H1 (cell line): ENCODE measurements around the gene SLC9A3. TPM values are rescaled to one million over a fixed set of nuclear protein-coding genes. Genes with fewer than 3 reads are reported as not detected.

Experiments
- CTCF ChIA-PET: fragments of 300-600 bp; sonication (Branson Sonifier 250); formaldehyde crosslinking; loops from one replicate; lab custom pipeline; 2021; ENCODE audit not compliant: partially characterized antibody; lab: Charles Lee
- POLR2A ChIA-PET: fragments of 300-600 bp; sonication (Branson Sonifier 250); formaldehyde crosslinking; loops from one replicate; lab custom pipeline; 2021; ENCODE audit warnings: inconsistent platforms; ENCODE audit not compliant: partially characterized antibody; lab: Charles Lee
- DNase-seq, 2 experiments: peaks; one replicate each; pipeline versions ENCODE4 v3.0.0 to v3.0.0-alpha.2; 2010 to 2022; ENCODE audit warnings: low spot score in 2 of 2, low read depth in 1 of 2, mixed read lengths in 1 of 2
- FAIRE-seq: peaks from 2 replicates; lab custom pipeline; 2011; peaks lifted over from hg19 to GRCh38; lab: Jason Lieb, UNC
- H2AFZ ChIP-seq: 2 replicates; pipeline ENCODE4 v1.8.1; 2012; ENCODE audit warnings: low read length, inconsistent platforms
- H2AK5ac ChIP-seq: 2 replicates; pipeline ENCODE4 v1.6.1; 2013; ENCODE audit warnings: low read depth, low read length
- H2BK120ac ChIP-seq: replicated peaks from 2 replicates; pipeline ENCODE3; 2013; ENCODE audit warnings: low read depth, low read length, inconsistent platforms
- H2BK12ac ChIP-seq: 2 replicates; pipeline ENCODE4 v1.6.1; 2013; ENCODE audit warnings: low read depth, low read length
- H2BK15ac ChIP-seq: 2 replicates; pipeline ENCODE4 v1.6.1; 2013; ENCODE audit warnings: low read length
- H2BK20ac ChIP-seq: 2 replicates; pipeline ENCODE4 v1.6.1; 2013; ENCODE audit warnings: low read length
- H2BK5ac ChIP-seq: 2 replicates; pipeline ENCODE4 v1.6.1; 2013; ENCODE audit warnings: low read depth, low read length
- H3K14ac ChIP-seq: 2 replicates; pipeline ENCODE4 v1.6.1; 2013; ENCODE audit warnings: inconsistent platforms; ENCODE audit not compliant: insufficient read length
- H3K18ac ChIP-seq: 2 replicates; pipeline ENCODE4 v1.6.1; 2013; ENCODE audit warnings: low read length; ENCODE audit errors: extremely low read depth
- H3K23ac ChIP-seq: 2 replicates; pipeline ENCODE4 v1.6.1; 2013; ENCODE audit warnings: inconsistent platforms; ENCODE audit not compliant: insufficient read length
- H3K23me2 ChIP-seq: 2 replicates; pipeline ENCODE4 v1.6.1; 2013; ENCODE audit warnings: low read depth, low read length
- H3K27ac ChIP-seq: 2 replicates; pipeline ENCODE4 v1.6.1; 2011; ENCODE audit warnings: low read depth, low read length, inconsistent platforms
- H3K27me3 ChIP-seq, 4 experiments: replicated peaks in 1 of 4; 1 replicate in 1 of 4; 2 replicates in 3 of 4; pipeline versions ENCODE4 v1.6.1 to v1.8.1; 2011 to 2013; ENCODE audit warnings: low read length in 3 of 4, mild to moderate bottlenecking in 3 of 4, inconsistent platforms in 2 of 4, mixed read lengths in 2 of 4, moderate library complexity in 1 of 4; ENCODE audit not compliant: control insufficient read depth in 3 of 4, insufficient read depth in 3 of 4; ENCODE audit errors: extremely low read depth in 1 of 4
- H3K36me3 ChIP-seq, 4 experiments: 2 replicates each; pipeline versions ENCODE4 v1.6.1 to v1.8.1; 2011 to 2013; ENCODE audit warnings: mild to moderate bottlenecking in 4 of 4, low read length in 3 of 4, moderate library complexity in 2 of 4, control low read depth in 1 of 4, inconsistent platforms in 1 of 4; ENCODE audit not compliant: insufficient read depth in 4 of 4, control insufficient read depth in 2 of 4
- H3K4ac ChIP-seq: replicated peaks from 2 replicates; pipeline ENCODE3; 2013; ENCODE audit warnings: low read length, low read depth, mixed read lengths, inconsistent platforms; ENCODE audit not compliant: insufficient read length
- H3K4me1 ChIP-seq, 4 experiments: replicated peaks in 1 of 4; 1 replicate in 1 of 4; 2 replicates in 3 of 4; pipeline versions ENCODE4 v1.6.1 to v1.8.1; 2011 to 2013; ENCODE audit warnings: low read length in 3 of 4, inconsistent platforms in 2 of 4, mixed read lengths in 1 of 4; ENCODE audit not compliant: insufficient read depth in 4 of 4, control insufficient read depth in 3 of 4
- H3K4me2 ChIP-seq, 2 experiments: 2 replicates each; pipeline versions ENCODE4 v1.6.1 to v1.8.1; 2011 to 2013; ENCODE audit warnings: low read depth in 2 of 2, low read length in 2 of 2, control low read depth in 1 of 2, inconsistent platforms in 1 of 2, mild to moderate bottlenecking in 1 of 2; ENCODE audit not compliant: insufficient read depth in 1 of 2
- H3K4me3 ChIP-seq, 4 experiments: fragments of 200-600, 300-600 bp in 1 of 4; sonication (generic), shearing (Covaris generic), sonication (Bioruptor Twin) in 1 of 4; 2 replicates each; pipeline versions ENCODE4 v1.5.1 to v1.8.1; 2011 to 2016; ENCODE audit warnings: low read length in 4 of 4, low read depth in 3 of 4, control low read depth in 2 of 4, inconsistent platforms in 2 of 4, mild to moderate bottlenecking in 2 of 4, mixed read lengths in 1 of 4, moderate library complexity in 1 of 4; ENCODE audit not compliant: insufficient read depth in 2 of 4; ENCODE audit errors: extremely low read depth in 1 of 4
- H3K56ac ChIP-seq: replicated peaks from 2 replicates; pipeline ENCODE3; 2013; ENCODE audit warnings: low read depth, mild to moderate bottlenecking, mixed read lengths, low read length, inconsistent platforms; ENCODE audit not compliant: insufficient read length
- H3K79me1 ChIP-seq: 2 replicates; pipeline ENCODE4 v1.6.1; 2013; ENCODE audit warnings: low read depth, low read length, control low read depth
- H3K79me2 ChIP-seq, 2 experiments: 2 replicates each; pipeline versions ENCODE4 v1.6.1 to v1.8.1; 2012 to 2013; ENCODE audit warnings: low read length in 2 of 2, mild to moderate bottlenecking in 2 of 2, inconsistent platforms in 1 of 2; ENCODE audit not compliant: insufficient read depth in 2 of 2, control insufficient read depth in 1 of 2
- H3K9ac ChIP-seq, 4 experiments: replicated peaks in 1 of 4; 1 replicate in 1 of 4; 2 replicates in 3 of 4; pipeline versions ENCODE4 v1.6.1 to v1.8.1; 2011 to 2013; ENCODE audit warnings: low read depth in 3 of 4, low read length in 3 of 4, control low read depth in 2 of 4, mild to moderate bottlenecking in 2 of 4, moderate library complexity in 2 of 4, inconsistent platforms in 1 of 4; ENCODE audit errors: extremely low read depth in 1 of 4
- H3K9me3 ChIP-seq, 2 experiments: 2 replicates each; pipeline versions ENCODE4 v1.6.1 to v1.8.1; 2012 to 2013; ENCODE audit warnings: mild to moderate bottlenecking in 2 of 2, moderate library complexity in 2 of 2, control low read depth in 1 of 2, inconsistent platforms in 1 of 2, low read depth in 1 of 2, low read length in 1 of 2, mixed read lengths in 1 of 2; ENCODE audit not compliant: insufficient read depth in 2 of 2
- H4K20me1 ChIP-seq, 2 experiments: replicated peaks in 1 of 2; 2 replicates each; pipeline versions ENCODE3 to v1.8.1; 2011 to 2013; ENCODE audit warnings: inconsistent platforms in 2 of 2, low read length in 2 of 2, mild to moderate bottlenecking in 1 of 2; ENCODE audit not compliant: insufficient read depth in 2 of 2, control insufficient read depth in 1 of 2
- H4K5ac ChIP-seq: 2 replicates; pipeline ENCODE4 v1.6.1; 2013; ENCODE audit warnings: low read length, low read depth, mixed read lengths, inconsistent platforms; ENCODE audit not compliant: insufficient read length
- H4K8ac ChIP-seq: 2 replicates; pipeline ENCODE4 v1.8.0; 2013; ENCODE audit warnings: mild to moderate bottlenecking, moderate library complexity, low read length, inconsistent platforms; ENCODE audit not compliant: insufficient read depth; ENCODE audit errors: extremely low read depth
- H4K91ac ChIP-seq: replicated peaks from 2 replicates; pipeline ENCODE3; 2013; ENCODE audit warnings: low read length, mixed read lengths, inconsistent platforms; ENCODE audit not compliant: insufficient read length
- CBX8 ChIP-seq: fragments of 300-800, 300-1000 bp; sonication (generic); IDR thresholded peaks from 2 replicates; pipeline ENCODE4 v1.7.1; 2016; ENCODE audit warnings: low read depth, low read length, borderline replicate concordance
- CHD2 ChIP-seq: IDR thresholded peaks from 2 replicates; pipeline ENCODE4 v1.6.1; 2012; ENCODE audit warnings: low read length, improper control_type of control experiment
- CREB1 ChIP-seq: IDR thresholded peaks from 2 replicates; pipeline ENCODE4 v1.6.1; 2012; ENCODE audit warnings: inconsistent platforms
- CTBP2 ChIP-seq: IDR thresholded peaks from 2 replicates; pipeline ENCODE4 v1.7.0; 2011; ENCODE audit warnings: borderline replicate concordance, mild to moderate bottlenecking, moderate library complexity, mixed read lengths, low read length; ENCODE audit not compliant: insufficient read depth, insufficient read length
- JUND ChIP-seq: IDR thresholded peaks from 2 replicates; pipeline ENCODE4 v1.6.1; 2011; ENCODE audit warnings: mild to moderate bottlenecking, improper control_type of control experiment, low read length
- SAP30 ChIP-seq: fragments of 300-600 bp; sonication (generic); IDR thresholded peaks from 2 replicates; pipeline ENCODE4 v1.7.1; 2012; ENCODE audit warnings: low read length, moderate library complexity, mild to moderate bottlenecking, inconsistent platforms; ENCODE audit not compliant: insufficient read depth, insufficient replicate concordance
- SP2 ChIP-seq: IDR thresholded peaks from 2 replicates; pipeline ENCODE4 v1.6.1; 2012; ENCODE audit warnings: mild to moderate bottlenecking, low read length, inconsistent platforms
- SUZ12 ChIP-seq: fragments of 200-600 bp; sonication (generic); IDR thresholded peaks from 2 replicates; pipeline ENCODE4 v1.6.1; 2012; ENCODE audit warnings: mild to moderate bottlenecking, inconsistent platforms, low read length, moderate library complexity, mixed read lengths
- TAF1 ChIP-seq: IDR thresholded peaks from 2 replicates; pipeline ENCODE4 v1.6.1; 2011; ENCODE audit warnings: mild to moderate bottlenecking, low read depth, low read length
- TCF12 ChIP-seq: IDR thresholded peaks from 2 replicates; pipeline ENCODE4 v1.6.1; 2011; ENCODE audit warnings: low read depth, mild to moderate bottlenecking, low read length
- WGBS, 2 experiments: shearing (Covaris generic) in 1 of 2; methylation state at CpG; one replicate each; pipeline versions ENCODE4 v1.1.6 to v1.1.7; 2013 to 2015; ENCODE audit warnings: low lambda C conversion rate in 2 of 2, mixed read lengths in 2 of 2, inconsistent platforms in 1 of 2, low coverage in 1 of 2, missing lambda C conversion rate in 1 of 2; ENCODE audit not compliant: insufficient replicate concordance in 2 of 2, insufficient coverage in 1 of 2, insufficient read length in 1 of 2; ENCODE audit errors: extremely low coverage in 1 of 2, missing lambda C conversion rate in 1 of 2; 5-methylcytosine and 5-hydroxymethylcytosine counted together
- polyA plus RNA-seq, 7 experiments: library from polyadenylated mRNA; depleted of rRNA in 3 of 7; stranded (reverse) in 5 of 7; unstranded in 2 of 7; fragments of >200 nt in 5 of 7; fragments of 200-250 nt in 2 of 7; gene quantifications; 1 replicate in 5 of 7; 2 replicates in 1 of 7; 4 replicates in 1 of 7; pipeline versions ENCODE4 v1.2.1 to v1.2.3, GENCODE V29; 2011 to 2013; ENCODE audit warnings: missing spikeins in 2 of 7, mixed read lengths in 2 of 7
- total RNA-seq: library from RNA; stranded (reverse); fragmentation: NEBNext Ultra II Directional; extraction: Animal tissue kit (Norgen Biotek cat#: 25700); gene quantifications from 2 replicates; pipeline ENCODE4 v1.2.1, GENCODE V29; 2021

Gene SLC9A3
- total and polyA plus RNA-seq, 2 of the 8 experiments (the other 6 are each of a cell fraction or from before 2014, with no cell fraction given) = 0.95 to 1.0 TPM

DNA sequence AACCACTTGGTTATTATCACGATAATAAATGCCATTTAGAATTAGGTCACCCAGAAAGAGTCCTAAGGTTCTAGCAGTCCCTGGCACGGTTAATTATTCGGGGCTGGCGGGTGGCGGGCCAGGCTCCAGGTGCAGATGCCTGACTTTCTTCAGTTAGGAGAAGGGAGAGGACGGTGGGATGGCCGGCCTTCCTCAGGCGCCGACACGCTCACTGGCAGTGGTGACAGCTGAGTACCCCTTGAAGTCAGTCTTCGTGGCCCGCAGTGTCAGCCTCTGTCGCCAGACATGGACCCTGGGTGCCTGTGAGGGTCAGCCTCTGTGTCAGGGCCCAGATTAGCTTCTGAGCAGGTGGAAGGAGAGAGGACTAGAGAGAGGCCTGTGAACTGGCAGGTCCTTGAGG is 102.3 kb downstream of the SLC9A3 start:
- H3K36me3 ChIP-seq = no peaks in the 10 kb centered on the region
- H2BK5ac ChIP-seq = no peak overlapping the region
- H3K23me2 ChIP-seq = peaks cover 9% of the 10 kb centered on the region; the same call in 1 of the 2 replicates
- H4K8ac ChIP-seq = no peak overlapping the region
- H2BK120ac ChIP-seq = no peak overlapping the region
- H3K4me1 ChIP-seq = peaks cover 0 to 6% (median 0%) of the 10 kb centered on the region in 4 experiments; a peak in 1 of 7 replicates
- no peak for DNase-seq
- FAIRE-seq = no peak
- TF ChIP-seq TCF12 = no peak
- TF ChIP-seq CREB1 = no peak
- no peak for TF ChIP-seq CTBP2
- no peak for TF ChIP-seq SP2
- TF ChIP-seq JUND = no peak
- no peak for TF ChIP-seq CBX8
- no peak for TF ChIP-seq SUZ12
- TF ChIP-seq SAP30 = no peak
- no peak for TF ChIP-seq TAF1
- no peak for TF ChIP-seq CHD2
- TF ChIP-seq, all 59 proteins: peak for 0
- no peaks in the 10 kb centered on the region for H3K27me3 ChIP-seq
- H3K23ac ChIP-seq = no peak overlapping the region
- H3K27ac ChIP-seq = no peak overlapping the region
- no peak overlapping the region for H3K56ac ChIP-seq
- H2AK5ac ChIP-seq = no peak overlapping the region
- no peak overlapping the region for H4K91ac ChIP-seq
- no peak overlapping the region for H3K18ac ChIP-seq
- H3K4me3 ChIP-seq = no peak overlapping the region
- ChIA-PET CTCF (interaction anchor here (1.2 kb wide), 1 partner anchor 84 kb away, joined by 4 read pairs; no protein-coding TSS in a partner anchor), POLR2A (interaction anchor here (0.8 kb wide), 1 partner anchor 23 kb away, joined by 3 read pairs; no protein-coding TSS in a partner anchor)
- H4K20me1 ChIP-seq = peaks cover 0 to 4% of the 10 kb centered on the region in 2 experiments
- H3K79me1 ChIP-seq = no peaks in the 10 kb centered on the region
- H3K79me2 ChIP-seq = no peaks in the 10 kb centered on the region
- no peak overlapping the region for H2BK12ac ChIP-seq
- H2AFZ ChIP-seq = no peak overlapping the region
- no peak overlapping the region for H4K5ac ChIP-seq
- WGBS, 2 experiments = 94% methylated on average over 10 of the region's 13 CpGs; no CpG with 5 or more reads in 1 of the 2 experiments
- no peak overlapping the region for H2BK15ac ChIP-seq
- no peak overlapping the region for H3K14ac ChIP-seq
- no peaks in the 10 kb centered on the region for H3K9me3 ChIP-seq
- H2BK20ac ChIP-seq = no peak overlapping the region
- H3K4me2 ChIP-seq = no peak overlapping the region
- no peak overlapping the region for H3K9ac ChIP-seq
- no peak overlapping the region for H3K4ac ChIP-seq
